G401 (cell line): Measurements from ENCODE around the gene PLAAT4. TPM values are rescaled to one million over a fixed set of nuclear protein-coding genes. Genes with fewer than 3 reads are reported as not detected.

ENCODE experiments used
- total RNA-seq: library from RNA; depleted of rRNA; stranded (reverse); fragments of >200 nt; shearing (Covaris generic); gene quantifications from 2 replicates; pipeline ENCODE4 v1.2.3, GENCODE V29; 2014; rRNA removed

Gene PLAAT4
- total RNA-seq, 1 experiment from 2014 or later: not detected

Other genes starting within 250 kb of the PLAAT4 start
- gene SLC22A9, start 167.0 kb upstream of the PLAAT4 start, total RNA-seq: not detected in 2 replicates
- not detected in 2 replicates for gene PLAAT5, start 45.6 kb upstream of the PLAAT4 start, total RNA-seq
- gene LGALS12, start 30.7 kb upstream of the PLAAT4 start, total RNA-seq: not detected in 2 replicates
- not detected in 2 replicates for gene PLAAT2, start 26.6 kb downstream of the PLAAT4 start, total RNA-seq
- 19.6 and 26.9 TPM in 2 replicates for gene PLAAT3, start 77.6 kb downstream of the PLAAT4 start, total RNA-seq
- gene ATL3, start 134.6 kb downstream of the PLAAT4 start, total RNA-seq: 26.0 and 40.0 TPM in 2 replicates
- 78.3 and 80.5 TPM in 2 replicates for gene RTN3, start 144.7 kb downstream of the PLAAT4 start, total RNA-seq
- gene ZFTA, start 232.0 kb downstream of the PLAAT4 start, total RNA-seq: 41.1 and 42.6 TPM in 2 replicates